Kidney (tissue), 14 donors: ENCODE data around the gene TMEM169. TPM values are rescaled to one million over a fixed set of nuclear protein-coding genes. Genes with fewer than 3 reads are reported as not detected.

Experiments
- DNase-seq, 5 donors: peaks; one replicate each; pipeline ENCODE4 v3.0.0-alpha.2; 2013 to 2020
- FAIRE-seq: peaks from 2 replicates; lab custom pipeline; 2012; peaks lifted over from hg19 to GRCh38; lab: Jason Lieb, UNC
- H3K27ac ChIP-seq, 2 donors: one replicate each; pipeline ENCODE4 v1.7.0; 2013; ENCODE audit warnings: low read depth in 2 of 2, low read length in 2 of 2, inconsistent platforms in 1 of 2
- H3K27me3 ChIP-seq: one replicate; pipeline ENCODE4 v1.7.1; 2013; ENCODE audit warnings: low read length, inconsistent platforms; ENCODE audit not compliant: control insufficient read depth, insufficient read depth
- H3K36me3 ChIP-seq, 3 donors: one replicate each; pipeline versions ENCODE4 v1.7.0 to v1.7.1; 2013; ENCODE audit warnings: low read length in 3 of 3, control low read depth in 1 of 3, inconsistent platforms in 1 of 3; ENCODE audit not compliant: insufficient read depth in 3 of 3, control insufficient read depth in 2 of 3
- H3K4me1 ChIP-seq, 3 donors: one replicate each; pipeline versions ENCODE4 v1.7.0 to v1.7.1; 2013; ENCODE audit warnings: low read length in 3 of 3, inconsistent platforms in 1 of 3, low read depth in 1 of 3; ENCODE audit not compliant: control insufficient read depth in 2 of 3, insufficient read depth in 2 of 3
- H3K4me3 ChIP-seq, 3 donors: one replicate each; pipeline versions ENCODE4 v1.7.0 to v1.8.1; 2013; ENCODE audit warnings: low read length in 3 of 3, control low read depth in 1 of 3, inconsistent platforms in 1 of 3
- H3K9ac ChIP-seq, 3 donors: one replicate each; pipeline versions ENCODE4 v1.7.0 to v1.7.1; 2013; ENCODE audit warnings: low read length in 3 of 3, control low read depth in 1 of 3, inconsistent platforms in 1 of 3
- H3K9me3 ChIP-seq, 3 donors: one replicate each; pipeline versions ENCODE4 v1.7.0 to v1.7.1; 2013; ENCODE audit warnings: low read length in 3 of 3, control low read depth in 1 of 3, inconsistent platforms in 1 of 3; ENCODE audit not compliant: control insufficient read depth in 2 of 3, insufficient read depth in 1 of 3
- CTCF ChIP-seq: IDR thresholded peaks from 3 replicates; pipeline ENCODE4 v1.5.1; 2012; ENCODE audit warnings: mild to moderate bottlenecking, moderate library complexity, borderline replicate concordance; ENCODE audit not compliant: insufficient read depth; ENCODE audit errors: extremely low read depth
- intact Hi-C: fragments of 100-400 bp; cut with DNase I; formaldehyde crosslinking; loops from one replicate; pipeline ENCODE4 v1.11.1; 2022
- polyA plus RNA-seq: library from polyadenylated mRNA; stranded (reverse); fragments of 350-450 nt; fragmentation: Illumina TruSeq; extraction: RNeasy Lipid Tissue Mini Kit (QIAGEN cat#74804); gene quantifications from one replicate; pipeline ENCODE4 v1.2.3, GENCODE V29; 2014; ENCODE audit warnings: low read depth, low replicate concordance; ENCODE audit not compliant: insufficient read depth
- total RNA-seq: library from RNA; stranded (reverse); fragmentation: NEBNext Ultra II Directional; extraction: Animal tissue kit (Norgen Biotek cat#: 25700); gene quantifications from one replicate; pipeline ENCODE4 v1.2.1, GENCODE V29; 2021
- donor health status: control.
- donor health status: control.
- donor health status: control.
- donor health status: control.
- donor health status: control.
- donor health status: DM: yes; HTN: yes; CAD: no.
- donor health status: Normal renal cell carcinoma (clear cell type).

Gene TMEM169
- total and polyA plus RNA-seq, 2 donors from 2014 or later, result 1.6 to 4.6 TPM

GRCh38 chr2:216104691-216105090 lies 23.0 kb downstream of the TMEM169 start:
- DNase-seq (no peak), FAIRE-seq (no peak)
- H3K9ac ChIP-seq, result no peak overlapping the region
- no peak for TF ChIP-seq CTCF
- H3K27ac ChIP-seq, result no peak overlapping the region
- peaks cover 0 to 3% (median 2%) of the 10 kb centered on the region in 3 donors for H3K4me1 ChIP-seq
- H3K4me3 ChIP-seq, result no peak overlapping the region
- intact Hi-C loops, result no loop called here
- peaks cover 0 to 3% (median 2%) of the 10 kb centered on the region in 3 donors for H3K36me3 ChIP-seq
- no peaks in the 10 kb centered on the region for H3K27me3 ChIP-seq
- H3K9me3 ChIP-seq, result no peaks in the 10 kb centered on the region

- intact Hi-C loops, result no loop called here
- Histone ChIP-seq H3K36me3 (peaks cover 0 to 8% (median 5%) of the 10 kb centered on the region in 3 donors), H3K9me3 (no peaks in the 10 kb centered on the region), H3K9ac (no peak overlapping the region), H3K27me3 (no peaks in the 10 kb centered on the region), H3K4me3 (peak overlapping the region in 1 of 3 donors; percentile 58), H3K4me1 (peaks cover 0 to 9% (median 3%) of the 10 kb centered on the region in 3 donors), H3K27ac (no peak overlapping the region)
- no peak for FAIRE-seq
- TF ChIP-seq CTCF, result no peak
- DNase-seq, result peak in 1 of 5 donors; percentile 46
Measured at GRCh38 chr2:216107320-216107719, 25.6 kb downstream of the TMEM169 start.

GRCh38 chr2:216107760-216108159 lies 26.0 kb downstream of the TMEM169 start:
- DNase-seq, result peak in 4 of 5 donors; percentile 32 to 79 (median 70)
- Histone ChIP-seq H3K27me3 (no peaks in the 10 kb centered on the region), H3K4me3 (peak overlapping the region in 1 of 3 donors; percentile 58), H3K4me1 (peaks cover 0 to 9% (median 3%) of the 10 kb centered on the region in 3 donors), H3K36me3 (peaks cover 0 to 12% (median 5%) of the 10 kb centered on the region in 3 donors), H3K9ac (no peak overlapping the region), H3K9me3 (no peaks in the 10 kb centered on the region), H3K27ac (no peak overlapping the region)
- intact Hi-C loops, result no loop called here
- no peak for TF ChIP-seq CTCF
- no peak for FAIRE-seq
